GM18526 (cell line): ENCODE results near the gene ASPRV1.

Source experiments
- POLR2A ChIP-seq: IDR thresholded peaks from 3 replicates; pipeline ENCODE4 v1.6.1; 2011; ENCODE audit not compliant: insufficient read length; ENCODE audit errors: extremely low read depth

The ASPRV1 gene

GRCh38 chr2:69975136-69975852, 13.9 kb upstream of the ASPRV1 start:
- no peak for TF ChIP-seq POLR2A

GRCh38 chr2:69973335-69973735, 11.9 kb upstream of the ASPRV1 start:
- TF ChIP-seq POLR2A = no peak

GRCh38 chr2:69972822-69973221, 11.4 kb upstream of the ASPRV1 start:
- no peak for TF ChIP-seq POLR2A

- no peak for TF ChIP-seq POLR2A
Observed at GRCh38 chr2:69969991-69970390, 8.6 kb upstream of the ASPRV1 start.

- TF ChIP-seq POLR2A = no peak
Observed at GRCh38 chr2:69969126-69969983, 7.9 kb upstream of the ASPRV1 start.

- no peak for TF ChIP-seq POLR2A
Observed at GRCh38 chr2:69968609-69969008, 7.2 kb upstream of the ASPRV1 start.

- TF ChIP-seq POLR2A = no peak
Observed at GRCh38 chr2:69966496-69966895, 5.1 kb upstream of the ASPRV1 start.

GRCh38 chr2:69965756-69966445, 4.5 kb upstream of the ASPRV1 start:
- TF ChIP-seq POLR2A = no peak

GRCh38 chr2:69964353-69964841, 3.0 kb upstream of the ASPRV1 start:
- TF ChIP-seq POLR2A = no peak

GRCh38 chr2:69962986-69963730, 1.7 kb upstream of the ASPRV1 start:
- no peak for TF ChIP-seq POLR2A

- no peak for TF ChIP-seq POLR2A
Observed at GRCh38 chr2:69960821-69961220, 610 bp downstream of the ASPRV1 start.

GRCh38 chr2:69959425-69959824, 2.0 kb downstream of the ASPRV1 start:
- no peak for TF ChIP-seq POLR2A

GRCh38 chr2:69958480-69958879, 3.0 kb downstream of the ASPRV1 start:
- TF ChIP-seq POLR2A = no peak

GRCh38 chr2:69957965-69958364, 3.5 kb downstream of the ASPRV1 start:
- TF ChIP-seq POLR2A = no peak

GRCh38 chr2:69956475-69956979, 4.9 kb downstream of the ASPRV1 start:
- no peak for TF ChIP-seq POLR2A
